Activated CD4-positive, alpha-beta T cell treated with anti-CD3 and anti-CD28 coated beads, Interleukin-2, amount 50 U/mL, for 24 hours (primary cell): ENCODE data around the gene MRPL18.

Experiments used
- DNase-seq, 2 donors: peaks; one replicate each; pipeline ENCODE4 v3.0.0-alpha.2; 2020; ENCODE audit warnings: low read depth in 1 of 2, low spot score in 1 of 2

The MRPL18 gene

GRCh38 chr6:159842035-159842434 lies 51.8 kb downstream of the MRPL18 start:
- DNase-seq: no peak

- DNase-seq: no peak
Observed at GRCh38 chr6:159844737-159845645, 54.7 kb downstream of the MRPL18 start.
